HepG2 (cell line): Measurements from ENCODE around the gene PSMA7. TPM values are rescaled to one million over a fixed set of nuclear protein-coding genes. Genes with fewer than 3 reads are reported as not detected.

Experiments used
- ATF7-NPFF ChIP-seq: sonication (generic); formaldehyde crosslinking; IDR thresholded peaks from 2 replicates; pipeline ENCODE4 v1.8.1; 2023; ENCODE audit warnings: mild to moderate bottlenecking, low read depth, missing genetic modification reagents, moderate library complexity
- ELF4 ChIP-seq: sonication (generic); formaldehyde crosslinking; IDR thresholded peaks from 2 replicates; pipeline ENCODE4 v1.5.0; 2020; ENCODE audit warnings: missing genetic modification reagents, mild to moderate bottlenecking, moderate library complexity, borderline replicate concordance
- IRF2 ChIP-seq: IDR thresholded peaks from 2 replicates; pipeline ENCODE4 v1.6.1; 2018; ENCODE audit warnings: missing genetic modification reagents, missing compliant biosample characterization
- ISX ChIP-seq: sonication (generic); formaldehyde crosslinking; conservative IDR thresholded peaks from 2 replicates; pipeline ENCODE4 v1.5.0; 2020; ENCODE audit warnings: missing genetic modification reagents
- MAFF ChIP-seq: IDR thresholded peaks from 2 replicates; pipeline ENCODE4 v1.6.1; 2011; ENCODE audit warnings: low read depth, low read length, improper control_type of control experiment
- PHF8 ChIP-seq: sonication (generic); formaldehyde crosslinking; IDR thresholded peaks from 2 replicates; pipeline ENCODE4 v1.5.0; 2020; ENCODE audit warnings: missing genetic modification reagents
- RBM22 ChIP-seq: fragments of 200-400 bp; formaldehyde crosslinking; optimal IDR thresholded peaks from 2 replicates; pipeline ENCODE3; 2017; ENCODE audit warnings: mild to moderate bottlenecking, low read length, moderate library complexity
- TARDBP ChIP-seq: sonication (generic); formaldehyde crosslinking; IDR thresholded peaks from 2 replicates; pipeline ENCODE4 v1.8.0; 2022; ENCODE audit warnings: mild to moderate bottlenecking, missing genetic modification reagents
- ZNF550 ChIP-seq: sonication (generic); formaldehyde crosslinking; IDR thresholded peaks from 2 replicates; pipeline ENCODE4 v1.4.0; 2020; ENCODE audit warnings: mild to moderate bottlenecking, missing genetic modification reagents, borderline replicate concordance
- ZSCAN29 ChIP-seq: sonication (generic); formaldehyde crosslinking; conservative IDR thresholded peaks from 2 replicates; pipeline ENCODE4 v1.4.0; 2020; ENCODE audit warnings: mild to moderate bottlenecking, missing genetic modification reagents
- polyA plus RNA-seq, 8 experiments: library from polyadenylated mRNA; depleted of rRNA in 3 of 8; stranded (reverse) in 7 of 8; unstranded in 1 of 8; fragments of >200 nt; fragmentation: Illumina TruSeq in 4 of 8; extraction: Trizol in 4 of 8; gene quantifications; 2 replicates each; pipeline versions ENCODE4 v1.2.1 to v1.2.3, GENCODE V29; 2011 to 2016; ENCODE audit warnings: low read depth in 4 of 8, missing spikeins in 1 of 8, mixed read lengths in 1 of 8; ENCODE audit not compliant: insufficient read depth in 1 of 8
- total RNA-seq, 5 experiments: library from RNA; depleted of rRNA; stranded (reverse); fragments of >200 nt; fragmentation: Illumina TruSeq; extraction: Trizol; gene quantifications; 2 replicates each; pipeline ENCODE4 v1.2.3, GENCODE V29; 2016; ENCODE audit warnings: low read depth in 1 of 5
- TF ChIP-seq, protein P1 (sequence below), 2 experiments: sonication (generic) in 1 of 2; formaldehyde crosslinking in 1 of 2; IDR thresholded peaks; 2 replicates each; pipeline versions ENCODE4 v1.4.0 to v1.6.1; 2018 to 2020; ENCODE audit warnings: missing genetic modification reagents in 2 of 2, borderline replicate concordance in 1 of 2, low read depth in 1 of 2, mild to moderate bottlenecking in 1 of 2, missing biosample characterization in 1 of 2
- TF ChIP-seq, protein P2 (sequence below): sonication (generic); formaldehyde crosslinking; IDR thresholded peaks from 2 replicates; pipeline ENCODE4 v1.4.0; 2020; ENCODE audit warnings: missing genetic modification reagents
- TF ChIP-seq, protein P3 (sequence below): sonication (generic); formaldehyde crosslinking; IDR thresholded peaks from 2 replicates; pipeline ENCODE4 v1.5.1; 2020; ENCODE audit warnings: mild to moderate bottlenecking, missing genetic modification reagents, moderate library complexity
- TF ChIP-seq, protein P4 (sequence below): sonication (generic); formaldehyde crosslinking; IDR thresholded peaks from 2 replicates; pipeline ENCODE4 v1.5.0; 2020; ENCODE audit warnings: mild to moderate bottlenecking, missing genetic modification reagents
- TF ChIP-seq, protein P5 (sequence below): sonication (generic); formaldehyde crosslinking; IDR thresholded peaks from 2 replicates; pipeline ENCODE4 v1.5.0; 2020; ENCODE audit warnings: mild to moderate bottlenecking, missing genetic modification reagents
- TF ChIP-seq, protein P6 (sequence below): sonication (generic); formaldehyde crosslinking; conservative IDR thresholded peaks from 2 replicates; pipeline ENCODE4 v1.4.0; 2020; ENCODE audit warnings: missing genetic modification reagents

Gene PSMA7
- total and polyA plus RNA-seq, 2 of the 13 experiments (the other 11 are each of a cell fraction or from before 2014, with no cell fraction given) = 531 to 631 TPM

DNA sequence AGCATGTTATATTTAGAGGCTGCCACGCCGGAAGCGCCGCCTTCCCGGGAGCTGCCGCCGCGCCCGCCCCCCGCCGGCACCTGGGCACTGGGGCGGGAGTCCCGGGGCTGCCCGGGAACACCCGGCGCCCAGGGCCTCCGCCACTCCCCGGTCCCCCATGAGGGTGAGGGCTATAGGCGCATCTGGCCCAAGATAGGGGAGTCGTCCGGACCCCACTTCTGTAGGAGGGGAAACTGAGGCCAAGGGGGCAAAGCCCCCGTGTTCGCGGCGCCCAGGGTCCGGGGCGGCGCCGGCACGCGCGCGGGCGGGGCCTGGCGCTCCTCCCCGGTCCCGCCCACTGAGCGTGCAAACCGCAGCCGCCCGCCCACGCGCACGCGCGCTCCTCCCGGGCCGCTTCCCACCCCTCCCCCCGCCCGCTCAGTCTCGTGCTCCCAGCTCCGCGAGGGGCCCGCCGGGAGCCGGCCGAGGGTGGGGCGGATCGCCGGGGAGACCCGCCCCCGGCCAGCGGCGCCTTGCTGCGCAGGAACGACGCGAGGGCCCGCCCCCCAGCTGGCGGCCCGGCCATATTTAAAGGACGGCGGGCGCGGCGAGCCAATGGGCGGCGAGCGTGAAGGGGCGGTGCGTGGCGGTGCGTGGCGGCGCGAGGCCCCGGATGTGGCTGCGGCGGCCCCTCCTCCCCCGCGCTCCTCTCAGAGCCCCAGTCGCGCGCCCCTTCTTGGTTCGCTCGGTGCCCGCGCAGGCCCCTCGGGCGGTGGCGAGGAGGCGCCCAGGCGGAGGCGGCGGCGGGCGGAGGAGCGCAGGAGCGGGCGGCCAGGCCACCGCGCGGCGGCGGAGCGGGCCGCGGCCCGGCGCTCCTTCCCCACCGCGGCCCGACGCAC lies 21.2 kb downstream of the PSMA7 start, which contains the start of gene LSM14B (continued):
- TF ChIP-seq, protein P1, sequence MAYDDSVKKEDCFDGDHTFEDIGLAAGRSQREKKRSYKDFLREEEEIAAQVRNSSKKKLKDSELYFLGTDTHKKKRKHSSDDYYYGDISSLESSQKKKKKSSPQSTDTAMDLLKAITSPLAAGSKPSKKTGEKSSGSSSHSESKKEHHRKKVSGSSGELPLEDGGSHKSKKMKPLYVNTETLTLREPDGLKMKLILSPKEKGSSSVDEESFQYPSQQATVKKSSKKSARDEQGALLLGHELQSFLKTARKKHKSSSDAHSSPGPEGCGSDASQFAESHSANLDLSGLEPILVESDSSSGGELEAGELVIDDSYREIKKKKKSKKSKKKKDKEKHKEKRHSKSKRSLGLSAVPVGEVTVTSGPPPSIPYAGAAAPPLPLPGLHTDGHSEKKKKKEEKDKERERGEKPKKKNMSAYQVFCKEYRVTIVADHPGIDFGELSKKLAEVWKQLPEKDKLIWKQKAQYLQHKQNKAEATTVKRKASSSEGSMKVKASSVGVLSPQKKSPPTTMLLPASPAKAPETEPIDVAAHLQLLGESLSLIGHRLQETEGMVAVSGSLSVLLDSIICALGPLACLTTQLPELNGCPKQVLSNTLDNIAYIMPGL (CRISPR knock-in tag; IDR thresholded peaks at IDR 0.05; ENCODE audit: borderline replicate concordance in 1 of 2, low read depth in 1 of 2) = peak; percentile 18 to 79; a peak in 2 of 4 replicates
- TF ChIP-seq ELF4 (CRISPR knock-in tag) (0 out of 2 replicates have a peak, but pooled peaks have one; percentile 6), MAFF (no peak), ZSCAN29 (CRISPR knock-in tag) (peak; percentile 68; the same call in 1 of the 2 replicates), ATF7-NPFF (peak; percentile 93), IRF2 (no peak), RBM22 (no peak), ZNF550 (no peak), PHF8 (CRISPR knock-in tag) (peak; percentile 67), ISX (CRISPR knock-in tag) (peak; percentile 70; the same call in 1 of the 2 replicates), TARDBP (CRISPR knock-in tag) (peak; percentile 56; the same call in 1 of the 2 replicates)
- TF ChIP-seq, protein P2, sequence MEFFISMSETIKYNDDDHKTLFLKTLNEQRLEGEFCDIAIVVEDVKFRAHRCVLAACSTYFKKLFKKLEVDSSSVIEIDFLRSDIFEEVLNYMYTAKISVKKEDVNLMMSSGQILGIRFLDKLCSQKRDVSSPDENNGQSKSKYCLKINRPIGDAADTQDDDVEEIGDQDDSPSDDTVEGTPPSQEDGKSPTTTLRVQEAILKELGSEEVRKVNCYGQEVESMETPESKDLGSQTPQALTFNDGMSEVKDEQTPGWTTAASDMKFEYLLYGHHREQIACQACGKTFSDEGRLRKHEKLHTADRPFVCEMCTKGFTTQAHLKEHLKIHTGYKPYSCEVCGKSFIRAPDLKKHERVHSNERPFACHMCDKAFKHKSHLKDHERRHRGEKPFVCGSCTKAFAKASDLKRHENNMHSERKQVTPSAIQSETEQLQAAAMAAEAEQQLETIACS = peak; percentile 38; the same call in 1 of the 2 replicates
- TF ChIP-seq, protein P3, sequence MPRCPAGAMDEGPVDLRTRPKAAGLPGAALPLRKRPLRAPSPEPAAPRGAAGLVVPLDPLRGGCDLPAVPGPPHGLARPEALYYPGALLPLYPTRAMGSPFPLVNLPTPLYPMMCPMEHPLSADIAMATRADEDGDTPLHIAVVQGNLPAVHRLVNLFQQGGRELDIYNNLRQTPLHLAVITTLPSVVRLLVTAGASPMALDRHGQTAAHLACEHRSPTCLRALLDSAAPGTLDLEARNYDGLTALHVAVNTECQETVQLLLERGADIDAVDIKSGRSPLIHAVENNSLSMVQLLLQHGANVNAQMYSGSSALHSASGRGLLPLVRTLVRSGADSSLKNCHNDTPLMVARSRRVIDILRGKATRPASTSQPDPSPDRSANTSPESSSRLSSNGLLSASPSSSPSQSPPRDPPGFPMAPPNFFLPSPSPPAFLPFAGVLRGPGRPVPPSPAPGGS (CRISPR knock-in tag) = no peak; the same call in none of the 2 replicates
- TF ChIP-seq, protein P4, sequence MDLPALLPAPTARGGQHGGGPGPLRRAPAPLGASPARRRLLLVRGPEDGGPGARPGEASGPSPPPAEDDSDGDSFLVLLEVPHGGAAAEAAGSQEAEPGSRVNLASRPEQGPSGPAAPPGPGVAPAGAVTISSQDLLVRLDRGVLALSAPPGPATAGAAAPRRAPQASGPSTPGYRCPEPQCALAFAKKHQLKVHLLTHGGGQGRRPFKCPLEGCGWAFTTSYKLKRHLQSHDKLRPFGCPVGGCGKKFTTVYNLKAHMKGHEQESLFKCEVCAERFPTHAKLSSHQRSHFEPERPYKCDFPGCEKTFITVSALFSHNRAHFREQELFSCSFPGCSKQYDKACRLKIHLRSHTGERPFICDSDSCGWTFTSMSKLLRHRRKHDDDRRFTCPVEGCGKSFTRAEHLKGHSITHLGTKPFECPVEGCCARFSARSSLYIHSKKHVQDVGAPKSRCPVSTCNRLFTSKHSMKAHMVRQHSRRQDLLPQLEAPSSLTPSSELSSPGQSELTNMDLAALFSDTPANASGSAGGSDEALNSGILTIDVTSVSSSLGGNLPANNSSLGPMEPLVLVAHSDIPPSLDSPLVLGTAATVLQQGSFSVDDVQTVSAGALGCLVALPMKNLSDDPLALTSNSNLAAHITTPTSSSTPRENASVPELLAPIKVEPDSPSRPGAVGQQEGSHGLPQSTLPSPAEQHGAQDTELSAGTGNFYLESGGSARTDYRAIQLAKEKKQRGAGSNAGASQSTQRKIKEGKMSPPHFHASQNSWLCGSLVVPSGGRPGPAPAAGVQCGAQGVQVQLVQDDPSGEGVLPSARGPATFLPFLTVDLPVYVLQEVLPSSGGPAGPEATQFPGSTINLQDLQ = 0 out of 2 replicates have a peak, but pooled peaks have one; percentile 35
- TF ChIP-seq, protein P5, sequence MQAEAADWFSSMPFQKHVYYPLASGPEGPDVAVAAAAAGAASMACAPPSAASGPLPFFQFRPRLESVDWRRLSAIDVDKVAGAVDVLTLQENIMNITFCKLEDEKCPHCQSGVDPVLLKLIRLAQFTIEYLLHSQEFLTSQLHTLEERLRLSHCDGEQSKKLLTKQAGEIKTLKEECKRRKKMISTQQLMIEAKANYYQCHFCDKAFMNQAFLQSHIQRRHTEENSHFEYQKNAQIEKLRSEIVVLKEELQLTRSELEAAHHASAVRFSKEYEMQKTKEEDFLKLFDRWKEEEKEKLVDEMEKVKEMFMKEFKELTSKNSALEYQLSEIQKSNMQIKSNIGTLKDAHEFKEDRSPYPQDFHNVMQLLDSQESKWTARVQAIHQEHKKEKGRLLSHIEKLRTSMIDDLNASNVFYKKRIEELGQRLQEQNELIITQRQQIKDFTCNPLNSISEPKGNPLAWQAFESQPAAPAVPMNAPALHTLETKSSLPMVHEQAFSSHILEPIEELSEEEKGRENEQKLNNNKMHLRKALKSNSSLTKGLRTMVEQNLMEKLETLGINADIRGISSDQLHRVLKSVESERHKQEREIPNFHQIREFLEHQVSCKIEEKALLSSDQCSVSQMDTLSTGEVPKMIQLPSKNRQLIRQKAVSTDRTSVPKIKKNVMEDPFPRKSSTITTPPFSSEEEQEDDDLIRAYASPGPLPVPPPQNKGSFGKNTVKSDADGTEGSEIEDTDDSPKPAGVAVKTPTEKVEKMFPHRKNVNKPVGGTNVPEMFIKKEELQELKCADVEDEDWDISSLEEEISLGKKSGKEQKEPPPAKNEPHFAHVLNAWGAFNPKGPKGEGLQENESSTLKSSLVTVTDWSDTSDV (CRISPR knock-in tag) = peak; percentile 96; the same call in 1 of the 2 replicates
- TF ChIP-seq, protein P6, sequence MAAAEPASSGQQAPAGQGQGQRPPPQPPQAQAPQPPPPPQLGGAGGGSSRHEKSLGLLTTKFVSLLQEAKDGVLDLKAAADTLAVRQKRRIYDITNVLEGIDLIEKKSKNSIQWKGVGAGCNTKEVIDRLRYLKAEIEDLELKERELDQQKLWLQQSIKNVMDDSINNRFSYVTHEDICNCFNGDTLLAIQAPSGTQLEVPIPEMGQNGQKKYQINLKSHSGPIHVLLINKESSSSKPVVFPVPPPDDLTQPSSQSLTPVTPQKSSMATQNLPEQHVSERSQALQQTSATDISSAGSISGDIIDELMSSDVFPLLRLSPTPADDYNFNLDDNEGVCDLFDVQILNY (CRISPR knock-in tag) = peak; percentile 90
